Calu3 (cell line): ENCODE data around the gene OR5AU1. TPM values are rescaled to one million over a fixed set of nuclear protein-coding genes. Genes with fewer than 3 reads are reported as not detected.
"Not testable (repeated sequence)": the region's sequence is repeated elsewhere in the genome, so short reads cannot be mapped to it uniquely, and the experiment has no call there.

ENCODE experiments used
- BruUV-seq: library from RNA; stranded (reverse); fragments of 400-500 nt; replicated peaks from 2 replicates; lab custom pipeline; 2021; lab: Mats Ljungman, UMichigan
- CTCF ChIA-PET: fragments of 300-600 bp; sonication (Branson Sonifier 250); formaldehyde crosslinking; loops from one replicate; lab custom pipeline; 2022; ENCODE audit warnings: antibody characterized with exemption; lab: Charles Lee
- DNase-seq: peaks from one replicate; pipeline ENCODE4 v3.0.0; 2022
- H3K27ac Mint-ChIP-seq: one replicate; pipeline ENCODE4 v1.8.0; 2022; ENCODE audit warnings: mixed read lengths; ENCODE audit not compliant: unreplicated experiment
- H3K27me3 Mint-ChIP-seq: one replicate; pipeline ENCODE4 v1.8.0; 2022; ENCODE audit warnings: mixed read lengths; ENCODE audit not compliant: unreplicated experiment
- H3K36me3 Mint-ChIP-seq: one replicate; pipeline ENCODE4 v1.8.0; 2022; ENCODE audit warnings: mild to moderate bottlenecking, moderate library complexity, mixed read lengths; ENCODE audit not compliant: insufficient read depth, unreplicated experiment
- H3K4me1 Mint-ChIP-seq: one replicate; pipeline ENCODE4 v1.8.0; 2022; ENCODE audit warnings: mild to moderate bottlenecking, low read depth, mixed read lengths; ENCODE audit not compliant: unreplicated experiment
- H3K4me3 Mint-ChIP-seq: one replicate; pipeline ENCODE4 v1.8.0; 2022; ENCODE audit warnings: mild to moderate bottlenecking, low read depth, moderate library complexity, mixed read lengths; ENCODE audit not compliant: unreplicated experiment
- H3K9me3 Mint-ChIP-seq: one replicate; pipeline ENCODE4 v1.8.0; 2022; ENCODE audit warnings: low read depth, mixed read lengths; ENCODE audit not compliant: unreplicated experiment
- intact Hi-C: fragments of 100-400 bp; cut with micrococcal nuclease; formaldehyde crosslinking; loops from one replicate; pipeline ENCODE4 v1.10.0; 2022; ENCODE audit not compliant: unreplicated experiment
- total RNA-seq: library from RNA; stranded (reverse); gene quantifications from 2 replicates; pipeline ENCODE4 v1.2.3, GENCODE V29; 2022
- TF ChIP-seq, protein P1 (sequence below): fragments of 200-600 bp; IDR thresholded peaks from one replicate; pipeline ENCODE4 v1.8.0; 2022; ENCODE audit warnings: antibody characterized with exemption; ENCODE audit not compliant: unreplicated experiment

OR5AU1 gene
- total RNA-seq, 1 experiment from 2014 or later: 0.14 TPM

DNA sequence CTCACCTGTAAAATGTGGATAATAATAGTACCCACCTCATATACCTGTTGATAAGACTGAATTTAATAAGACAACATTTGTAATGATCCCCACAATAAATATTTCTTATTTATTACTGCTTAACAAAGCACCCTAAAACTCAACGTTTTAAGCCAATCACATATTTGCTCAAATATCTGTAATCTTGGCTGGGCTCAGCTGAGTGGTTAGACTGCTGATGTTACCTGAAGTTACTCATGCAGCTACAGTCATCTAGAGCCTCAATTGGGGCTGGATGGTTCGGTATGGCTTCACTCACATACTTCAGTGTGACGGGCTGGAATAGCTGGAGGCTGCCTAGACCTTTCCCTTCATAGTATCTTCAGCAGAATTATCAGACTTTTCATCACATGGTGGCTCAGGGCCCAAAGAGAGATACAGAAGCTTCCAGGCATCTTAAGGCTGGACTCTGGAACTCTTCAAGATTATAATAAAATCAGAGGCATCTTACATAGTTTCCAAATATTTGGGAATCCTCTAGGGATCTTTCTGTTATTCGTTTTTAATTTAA is 4.3 kb upstream of the OR5AU1 start:
- Mint-ChIP-seq H3K36me3 (no peaks in the 10 kb centered on the region), H3K4me3 (no peak overlapping the region), H3K4me1 (peaks cover 10% of the 10 kb centered on the region), H3K9me3 (peaks cover 4% of the 10 kb centered on the region), H3K27me3 (peaks cover 68% of the 10 kb centered on the region), H3K27ac (no peak overlapping the region)
- TF ChIP-seq, protein P1, sequence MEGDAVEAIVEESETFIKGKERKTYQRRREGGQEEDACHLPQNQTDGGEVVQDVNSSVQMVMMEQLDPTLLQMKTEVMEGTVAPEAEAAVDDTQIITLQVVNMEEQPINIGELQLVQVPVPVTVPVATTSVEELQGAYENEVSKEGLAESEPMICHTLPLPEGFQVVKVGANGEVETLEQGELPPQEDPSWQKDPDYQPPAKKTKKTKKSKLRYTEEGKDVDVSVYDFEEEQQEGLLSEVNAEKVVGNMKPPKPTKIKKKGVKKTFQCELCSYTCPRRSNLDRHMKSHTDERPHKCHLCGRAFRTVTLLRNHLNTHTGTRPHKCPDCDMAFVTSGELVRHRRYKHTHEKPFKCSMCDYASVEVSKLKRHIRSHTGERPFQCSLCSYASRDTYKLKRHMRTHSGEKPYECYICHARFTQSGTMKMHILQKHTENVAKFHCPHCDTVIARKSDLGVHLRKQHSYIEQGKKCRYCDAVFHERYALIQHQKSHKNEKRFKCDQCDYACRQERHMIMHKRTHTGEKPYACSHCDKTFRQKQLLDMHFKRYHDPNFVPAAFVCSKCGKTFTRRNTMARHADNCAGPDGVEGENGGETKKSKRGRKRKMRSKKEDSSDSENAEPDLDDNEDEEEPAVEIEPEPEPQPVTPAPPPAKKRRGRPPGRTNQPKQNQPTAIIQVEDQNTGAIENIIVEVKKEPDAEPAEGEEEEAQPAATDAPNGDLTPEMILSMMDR: no peak
- intact Hi-C loops: no loop called here
- DNase-seq: no peak
- CTCF ChIA-PET: interaction anchor here (0.6 kb wide), 1 partner anchor 53 kb away, joined by 3 read pairs; no protein-coding TSS in a partner anchor
- no TSS peak for BruUV-seq

DNA sequence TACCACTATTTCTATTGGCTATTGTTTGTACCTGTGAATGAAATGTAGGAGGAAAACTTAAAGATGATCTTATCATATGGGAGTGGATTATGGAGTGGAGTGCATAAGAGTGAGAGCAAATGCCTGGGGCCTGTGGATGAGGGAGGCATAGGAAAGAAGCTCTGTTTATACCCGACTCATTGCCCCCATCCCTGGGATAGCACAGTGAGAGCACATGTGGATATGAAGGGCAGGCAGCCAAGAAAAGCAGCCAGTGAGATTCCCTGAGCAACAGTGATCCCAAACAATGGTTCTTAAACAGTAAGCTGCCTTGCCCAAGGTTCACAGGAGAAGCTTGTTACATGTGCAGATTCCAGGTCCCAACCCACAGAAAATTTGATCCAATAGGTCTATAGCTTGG is 2.3 kb upstream of the OR5AU1 start:
- H3K9me3 Mint-ChIP-seq, H3K27ac Mint-ChIP-seq, H3K36me3 Mint-ChIP-seq, intact Hi-C loops, H3K4me1 Mint-ChIP-seq, DNase-seq, CTCF ChIA-PET, BruUV-seq, H3K4me3 Mint-ChIP-seq: not testable (repeated sequence)
- H3K27me3 Mint-ChIP-seq: peaks cover 72% of the 10 kb centered on the region

DNA sequence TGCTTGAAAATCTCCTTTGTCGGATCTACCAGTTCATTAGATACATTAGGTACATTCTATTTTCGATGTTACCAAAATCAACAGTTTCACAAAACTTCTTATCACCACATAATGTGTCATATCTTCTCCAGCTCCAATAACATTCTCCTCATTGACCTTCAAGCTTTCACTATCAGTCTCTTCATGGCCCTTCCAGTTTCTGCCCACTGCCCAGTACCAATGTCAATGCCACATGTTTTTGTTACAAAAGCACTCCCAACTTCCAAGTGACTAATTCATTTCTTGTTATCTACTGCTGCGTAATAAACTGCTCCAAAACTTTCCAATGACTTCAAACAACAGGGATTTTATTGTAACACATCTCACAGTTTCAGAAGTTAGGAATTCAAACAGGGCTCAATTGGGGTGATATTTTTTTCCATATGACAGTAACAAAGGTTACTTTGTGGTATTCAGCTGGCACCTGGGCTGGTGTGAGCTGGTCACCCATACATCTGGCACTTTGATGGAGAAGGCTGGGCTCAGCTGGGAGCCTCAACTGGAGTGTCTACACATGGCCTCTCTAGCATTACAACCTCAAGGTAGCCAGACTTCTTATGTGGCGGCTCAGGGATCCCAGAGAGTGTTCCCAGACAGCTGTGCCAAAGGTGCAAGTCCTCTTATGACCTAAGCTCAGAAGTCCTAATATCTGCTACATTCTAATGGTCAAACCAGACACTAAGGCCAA is 6.1 kb downstream of the OR5AU1 start:
- DNase-seq: no peak
- Mint-ChIP-seq H3K4me1 (no peaks in the 10 kb centered on the region), H3K27ac (no peak overlapping the region), H3K9me3 (peaks cover under 1% of the 10 kb centered on the region), H3K27me3 (peaks cover 13% of the 10 kb centered on the region), H3K36me3 (no peaks in the 10 kb centered on the region), H3K4me3 (no peak overlapping the region)
- BruUV-seq: no TSS peak
- TF ChIP-seq, protein P1: no peak
- intact Hi-C loops: no loop called here
- CTCF ChIA-PET: no interaction called here

DNA sequence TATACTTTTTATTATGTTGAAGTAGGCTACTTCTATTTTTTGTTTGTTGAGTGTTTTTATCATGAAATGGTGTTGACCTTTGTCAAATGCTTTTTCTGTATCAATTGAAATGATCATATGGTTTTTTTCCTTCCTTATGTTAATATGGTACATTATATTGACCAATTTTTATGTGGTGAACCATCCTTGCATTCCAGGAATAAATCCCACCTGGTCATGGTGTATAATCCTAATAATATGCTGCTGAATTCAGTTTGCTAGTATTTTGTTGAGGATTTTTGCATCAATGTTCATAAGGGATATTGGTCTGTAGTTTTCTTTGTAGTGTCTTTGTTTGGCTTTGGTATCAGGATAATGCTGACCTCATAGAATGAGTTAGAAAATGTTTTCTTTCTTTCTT is 10.4 kb downstream of the OR5AU1 start:
- DNase-seq: no peak
- no peaks in the 10 kb centered on the region for H3K27me3 Mint-ChIP-seq
- TF ChIP-seq, protein P1: no peak
- CTCF ChIA-PET: no interaction called here
- no TSS peak for BruUV-seq
- intact Hi-C loops: no loop called here
- no peak overlapping the region for H3K27ac Mint-ChIP-seq
- no peak overlapping the region for H3K4me3 Mint-ChIP-seq
- H3K36me3 Mint-ChIP-seq: no peaks in the 10 kb centered on the region
- peaks cover 3% of the 10 kb centered on the region for H3K9me3 Mint-ChIP-seq
- H3K4me1 Mint-ChIP-seq: no peaks in the 10 kb centered on the region

DNA sequence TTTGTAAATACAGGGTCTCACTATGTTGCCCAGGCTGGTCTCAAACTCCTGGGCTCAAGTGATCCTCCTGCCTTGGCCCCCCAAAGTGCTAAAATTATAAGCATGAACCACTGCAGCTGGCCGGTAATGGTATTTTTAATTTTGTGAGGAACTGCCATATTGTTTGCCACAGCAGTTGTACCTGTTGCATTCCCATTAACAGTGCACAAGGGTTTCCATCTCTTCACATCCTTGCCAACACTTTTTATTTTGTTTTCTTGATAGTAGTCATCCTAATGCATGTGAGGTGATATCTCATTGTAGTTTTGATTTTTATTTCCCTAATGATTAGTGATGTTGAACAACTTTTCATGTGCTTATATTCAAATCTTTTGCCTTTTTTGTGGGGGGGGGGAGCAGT is 13.5 kb downstream of the OR5AU1 start:
- DNase-seq: no peak
- Mint-ChIP-seq H3K27me3 (no peaks in the 10 kb centered on the region), H3K36me3 (no peaks in the 10 kb centered on the region), H3K4me3 (no peak overlapping the region), H3K4me1 (peaks cover 3% of the 10 kb centered on the region), H3K9me3 (peaks cover 3% of the 10 kb centered on the region), H3K27ac (no peak overlapping the region)
- TF ChIP-seq, protein P1: no peak
- CTCF ChIA-PET: no interaction called here
- no TSS peak for BruUV-seq
- intact Hi-C loops: no loop called here
